Transverse colon (tissue), 4 donors: ENCODE results near the gene EPB41L4B.

Source experiments
- EP300 ChIP-seq: sonication (generic); formaldehyde crosslinking; IDR thresholded peaks from one replicate; pipeline ENCODE4 v1.6.1; 2017; ENCODE audit warnings: antibody characterized with exemption, low read depth
- POLR2A ChIP-seq: fragments of 450-650 bp; IDR thresholded peaks from one replicate; pipeline ENCODE4 v1.6.1; 2016; ENCODE audit warnings: antibody characterized with exemption, mild to moderate bottlenecking, moderate library complexity
- POLR2AphosphoS5 ChIP-seq, 3 donors: sonication (generic); formaldehyde crosslinking; IDR thresholded peaks; one replicate each; pipeline ENCODE4 v1.6.1; 2016; ENCODE audit warnings: antibody characterized with exemption in 3 of 3
- TF ChIP-seq, protein P1 (sequence below), 5 experiments: fragments of 200-600 bp in 3 of 5; fragments of 450-650 bp in 2 of 5; sonication (generic) in 3 of 5; IDR thresholded peaks; 1 replicate in 2 of 5; 2 replicates in 3 of 5; pipeline ENCODE4 v1.5.1; 2016 to 2017; ENCODE audit warnings: antibody characterized with exemption in 5 of 5, inconsistent platforms in 3 of 5, mild to moderate bottlenecking in 2 of 5, moderate library complexity in 1 of 5

DNA sequence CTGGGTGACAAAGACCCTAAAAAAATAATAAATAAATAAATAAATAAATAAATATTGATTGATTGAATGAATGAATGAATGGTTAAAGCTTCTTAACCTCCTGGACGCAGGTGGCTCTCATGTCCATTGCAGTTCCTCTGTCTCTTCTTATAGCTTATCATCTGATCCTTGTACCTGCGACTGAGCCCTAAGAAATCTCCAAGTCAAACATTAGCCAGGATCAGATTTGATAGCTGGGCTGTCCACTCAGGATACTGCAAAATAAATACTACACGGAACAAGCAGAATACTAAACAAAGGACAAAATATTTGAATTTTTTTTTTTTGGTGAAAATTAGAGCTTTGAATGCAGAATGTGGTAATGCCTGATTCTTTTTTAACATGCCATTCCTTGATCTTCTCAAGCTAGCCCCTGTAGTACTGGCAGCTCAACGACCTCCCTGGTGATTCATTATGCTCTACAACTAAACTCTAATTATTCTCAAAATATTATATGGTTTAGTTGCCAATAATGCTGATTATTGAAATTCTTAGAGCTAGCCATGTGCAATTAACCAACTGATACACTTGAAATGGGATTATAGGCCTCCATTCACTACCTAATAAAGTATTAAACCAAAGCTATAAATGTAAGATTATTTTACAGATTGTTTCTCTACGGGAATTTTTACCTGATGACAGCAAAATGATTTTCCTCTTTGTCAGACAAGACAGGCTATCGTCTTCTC lies 191.2 kb downstream of the EPB41L4B start:
- TF ChIP-seq, protein P1, sequence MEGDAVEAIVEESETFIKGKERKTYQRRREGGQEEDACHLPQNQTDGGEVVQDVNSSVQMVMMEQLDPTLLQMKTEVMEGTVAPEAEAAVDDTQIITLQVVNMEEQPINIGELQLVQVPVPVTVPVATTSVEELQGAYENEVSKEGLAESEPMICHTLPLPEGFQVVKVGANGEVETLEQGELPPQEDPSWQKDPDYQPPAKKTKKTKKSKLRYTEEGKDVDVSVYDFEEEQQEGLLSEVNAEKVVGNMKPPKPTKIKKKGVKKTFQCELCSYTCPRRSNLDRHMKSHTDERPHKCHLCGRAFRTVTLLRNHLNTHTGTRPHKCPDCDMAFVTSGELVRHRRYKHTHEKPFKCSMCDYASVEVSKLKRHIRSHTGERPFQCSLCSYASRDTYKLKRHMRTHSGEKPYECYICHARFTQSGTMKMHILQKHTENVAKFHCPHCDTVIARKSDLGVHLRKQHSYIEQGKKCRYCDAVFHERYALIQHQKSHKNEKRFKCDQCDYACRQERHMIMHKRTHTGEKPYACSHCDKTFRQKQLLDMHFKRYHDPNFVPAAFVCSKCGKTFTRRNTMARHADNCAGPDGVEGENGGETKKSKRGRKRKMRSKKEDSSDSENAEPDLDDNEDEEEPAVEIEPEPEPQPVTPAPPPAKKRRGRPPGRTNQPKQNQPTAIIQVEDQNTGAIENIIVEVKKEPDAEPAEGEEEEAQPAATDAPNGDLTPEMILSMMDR (IDR thresholded peaks at IDR 0.05) = no peak
- TF ChIP-seq POLR2A (no peak), POLR2AphosphoS5 (IDR thresholded peaks at IDR 0.05) (no peak), EP300 (no peak)
